ENCODE data around the gene JPH3.
A peak's percentile ranks its signal among the peaks of the same experiment; 100 is the strongest.

Gene JPH3

DNA sequence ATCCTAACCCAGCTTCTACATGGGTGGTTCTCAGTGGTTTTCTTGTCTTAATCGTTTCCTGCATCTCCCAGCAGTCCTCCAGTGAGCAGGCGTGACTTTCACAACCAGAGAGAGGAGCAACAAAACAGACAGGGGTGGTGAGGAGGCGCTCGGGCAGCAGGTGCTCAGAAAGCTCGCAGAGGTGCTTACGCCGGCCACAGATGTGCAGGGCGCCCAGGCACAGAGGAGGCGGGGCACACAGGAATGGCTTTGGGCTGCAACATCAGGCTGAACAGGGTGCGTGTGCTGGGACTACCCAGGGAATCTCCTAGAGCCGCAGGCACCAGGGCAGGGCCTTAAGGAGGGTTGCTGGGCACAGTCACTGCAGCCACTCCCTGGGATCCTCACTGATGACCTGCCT, 130.9 kb downstream of the JPH3 start:
- no peak for DNase-seq

DNA sequence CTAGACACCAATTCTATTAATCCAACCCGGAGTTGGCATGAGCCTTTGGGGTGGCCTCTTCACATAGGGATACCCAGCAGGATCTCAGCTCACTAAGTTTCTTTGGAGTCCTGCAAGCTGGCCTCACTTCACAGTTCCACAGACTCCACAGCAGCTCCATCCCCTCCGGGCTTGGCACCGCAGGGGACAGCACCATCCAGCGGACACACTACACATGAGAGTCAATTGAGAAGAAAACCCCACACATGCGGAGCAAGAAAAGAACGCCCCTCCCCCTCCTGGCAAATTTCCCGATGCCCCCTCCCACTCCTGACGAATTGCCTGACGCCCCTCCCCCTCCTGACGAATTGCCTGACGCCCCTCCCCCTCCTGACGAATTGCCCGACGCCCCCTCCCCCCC, 132.3 kb downstream of the JPH3 start:
- DNase-seq = no peak

DNA sequence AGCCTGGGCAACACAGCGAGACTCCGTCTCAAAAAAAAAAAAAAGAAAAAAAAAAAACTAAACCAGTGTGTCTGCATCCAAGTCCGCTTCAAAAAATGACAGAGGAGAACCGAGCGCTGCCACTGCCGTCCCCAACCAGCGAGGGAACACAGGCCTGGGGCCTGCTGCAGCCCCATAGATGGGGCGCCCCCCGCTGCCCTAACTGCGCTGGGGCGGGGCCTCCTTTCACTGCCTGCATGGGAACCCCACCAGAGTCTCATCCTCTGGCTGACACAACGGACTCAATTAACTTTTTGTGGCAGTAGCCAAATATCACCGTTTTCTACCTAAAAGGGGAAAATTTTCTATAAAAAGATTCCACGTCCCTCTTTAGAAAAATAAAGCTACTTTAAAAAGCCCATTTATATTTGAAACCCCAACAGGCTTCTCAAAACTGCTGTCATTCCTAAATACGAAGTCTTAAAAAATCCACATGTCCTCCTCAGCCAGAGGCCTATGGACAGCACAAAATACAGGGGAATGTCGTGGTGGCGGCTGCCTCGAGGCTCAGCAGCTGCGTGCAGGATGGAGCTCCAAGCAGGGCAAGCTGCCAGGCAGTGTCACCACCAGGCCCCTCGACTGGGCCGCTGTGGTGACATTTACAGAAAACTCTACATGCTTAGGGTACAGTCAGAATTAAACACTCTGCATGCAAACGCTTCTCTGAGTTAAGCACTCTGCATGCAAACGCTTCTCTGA, 133.1 kb downstream of the JPH3 start:
- DNase-seq = no peak

DNA sequence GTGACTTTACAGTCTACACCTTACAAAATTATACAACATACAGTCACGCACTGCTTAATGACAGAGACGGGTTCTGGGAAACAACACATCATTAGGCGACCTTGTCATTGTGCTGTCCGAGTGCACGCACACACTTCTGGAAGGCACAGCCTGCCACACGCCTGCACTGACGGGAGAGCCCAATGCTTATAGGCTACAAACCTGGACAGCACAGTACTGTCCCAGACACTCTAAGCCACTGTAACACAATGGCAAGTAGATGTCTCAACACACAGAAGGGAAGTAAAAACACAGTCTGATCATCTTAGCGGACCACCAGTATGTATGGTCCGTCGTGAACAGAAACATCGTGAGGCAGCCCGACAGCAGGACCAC, 133.7 kb downstream of the JPH3 start:
- DNase-seq = no peak

DNA sequence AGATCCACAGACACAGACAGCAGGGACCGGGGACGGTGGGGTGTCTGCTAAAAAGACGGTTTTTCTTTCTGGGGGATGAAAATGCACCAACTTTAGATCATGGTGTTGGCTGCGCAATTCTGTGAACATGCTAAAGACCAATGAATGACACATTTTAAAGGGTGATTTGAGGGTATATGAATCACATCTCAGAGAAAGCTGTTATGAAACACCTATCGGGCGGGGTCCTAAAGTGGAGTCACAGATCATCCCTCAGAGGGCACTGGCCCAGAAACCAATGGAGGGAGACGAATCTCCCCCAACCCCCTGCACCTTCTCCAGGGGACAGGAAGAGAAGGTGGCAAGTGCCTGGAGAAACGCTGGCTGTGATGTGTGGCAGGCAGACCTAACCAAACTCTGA, 137.5 kb downstream of the JPH3 start:
- no peak for DNase-seq

DNA sequence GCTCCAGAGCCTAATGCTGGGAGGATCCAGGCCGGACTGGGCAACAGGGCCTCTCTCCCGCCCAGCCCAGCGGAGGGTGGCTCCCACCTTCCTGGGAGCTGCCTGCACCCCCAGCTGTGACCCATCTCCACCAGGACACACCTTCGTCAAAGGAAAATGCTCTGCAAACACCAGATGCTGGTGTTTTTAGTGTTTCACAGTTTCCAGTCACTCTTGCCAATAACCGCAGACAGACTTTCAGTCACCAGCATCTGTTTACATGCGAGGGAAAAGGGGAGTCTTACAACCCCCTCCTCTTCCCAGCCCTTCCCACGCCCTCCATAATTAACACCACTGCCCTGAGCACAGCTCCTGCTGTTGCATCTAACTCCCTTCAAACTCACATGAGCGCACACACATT, 138.1 kb downstream of the JPH3 start:
- peak in 3 of 56 donors; percentile 37 to 59 (median 44) for DNase-seq

DNA sequence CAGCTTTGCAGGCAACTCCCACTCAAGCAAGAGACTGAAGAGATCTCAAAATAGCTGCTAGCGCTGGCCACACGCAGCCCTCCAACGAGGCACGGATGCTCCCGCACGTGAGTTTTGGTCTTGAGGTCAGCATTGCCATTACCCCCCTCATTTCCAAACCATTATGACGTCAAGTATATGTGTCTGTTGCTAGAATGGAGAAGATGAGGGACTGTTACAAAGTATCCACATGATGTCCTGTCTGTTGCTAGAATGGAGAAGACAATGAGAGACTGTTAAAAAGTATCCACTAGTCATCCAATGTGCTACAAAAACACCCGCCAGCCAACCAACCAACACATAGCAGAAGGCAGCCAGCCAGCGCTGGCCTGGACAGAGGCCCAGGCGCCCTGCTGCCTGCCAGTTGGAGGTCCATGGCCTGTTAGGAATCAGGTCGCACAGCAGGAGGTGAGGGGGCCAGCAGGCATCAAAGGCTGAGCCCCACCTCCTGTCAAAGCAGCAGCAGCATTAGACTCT, 138.7 kb downstream of the JPH3 start:
- DNase-seq = peak in 53 of 56 donors; percentile 14 to 89 (median 69)

DNA sequence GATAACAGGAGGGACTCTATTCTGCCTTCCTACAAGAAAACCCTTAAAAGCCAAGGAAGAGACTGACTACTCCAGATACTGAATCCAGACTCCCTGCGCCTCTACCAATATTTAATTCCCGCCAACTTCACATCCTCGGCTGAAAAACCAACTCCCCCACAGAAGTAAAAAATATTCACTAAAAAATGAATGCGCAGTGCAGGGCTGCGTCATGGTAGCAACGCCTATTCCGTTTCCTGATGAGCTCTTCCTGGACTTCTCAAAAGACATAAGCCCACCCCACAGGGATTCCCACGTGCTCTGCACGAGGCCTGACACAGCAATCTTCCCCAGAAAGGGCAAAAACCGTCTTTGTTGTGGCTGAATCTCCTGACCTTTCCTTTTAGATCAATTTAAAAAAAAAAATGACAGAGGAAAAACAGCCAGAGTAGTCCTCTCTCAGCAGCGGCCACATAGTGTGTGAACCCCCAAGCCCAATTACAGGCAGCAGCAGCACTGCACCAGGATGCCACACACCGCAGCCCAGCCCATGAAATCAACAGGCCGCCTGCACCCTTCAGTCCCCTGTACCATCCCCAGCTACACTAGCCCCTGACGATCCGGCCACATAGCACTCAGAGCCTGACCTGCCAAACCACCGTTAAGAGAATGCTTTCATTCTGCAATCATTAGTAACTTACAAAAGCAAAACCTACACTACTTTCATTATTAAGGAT, 139.6 kb downstream of the JPH3 start:
- no peak for DNase-seq

DNA sequence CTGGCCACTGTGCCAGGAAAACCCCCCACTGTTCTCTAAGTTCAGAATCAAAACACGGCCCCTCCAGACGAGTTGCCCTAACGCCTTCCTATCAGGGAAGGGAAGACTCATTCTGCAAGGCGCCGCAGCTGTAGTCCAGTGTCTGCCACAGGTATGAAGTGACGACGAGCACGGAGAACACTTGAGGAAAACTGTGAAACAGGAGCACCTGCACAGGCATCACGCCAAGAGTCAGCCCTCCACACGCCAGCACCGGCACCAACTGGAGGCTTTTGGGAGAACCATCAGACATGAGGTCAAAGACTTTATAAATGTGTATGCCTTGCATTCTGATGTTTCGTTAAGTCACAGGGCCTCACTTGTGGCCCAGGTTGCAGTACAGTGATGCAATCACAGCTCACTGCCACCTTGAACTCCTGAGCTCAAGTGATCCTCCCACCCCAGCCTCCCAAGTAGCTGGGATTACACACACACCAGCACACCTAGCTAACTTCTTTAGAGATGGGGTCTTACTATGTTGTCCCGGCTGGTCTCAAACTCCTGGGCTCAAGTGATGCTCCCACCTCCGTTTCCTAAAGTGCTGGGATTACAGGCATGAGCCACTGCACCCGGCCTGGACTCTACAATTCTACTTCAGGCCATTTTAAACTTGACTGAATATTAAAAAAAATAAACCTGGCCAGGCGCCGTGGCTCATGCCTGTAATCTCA, 140.6 kb downstream of the JPH3 start:
- no peak for DNase-seq

DNA sequence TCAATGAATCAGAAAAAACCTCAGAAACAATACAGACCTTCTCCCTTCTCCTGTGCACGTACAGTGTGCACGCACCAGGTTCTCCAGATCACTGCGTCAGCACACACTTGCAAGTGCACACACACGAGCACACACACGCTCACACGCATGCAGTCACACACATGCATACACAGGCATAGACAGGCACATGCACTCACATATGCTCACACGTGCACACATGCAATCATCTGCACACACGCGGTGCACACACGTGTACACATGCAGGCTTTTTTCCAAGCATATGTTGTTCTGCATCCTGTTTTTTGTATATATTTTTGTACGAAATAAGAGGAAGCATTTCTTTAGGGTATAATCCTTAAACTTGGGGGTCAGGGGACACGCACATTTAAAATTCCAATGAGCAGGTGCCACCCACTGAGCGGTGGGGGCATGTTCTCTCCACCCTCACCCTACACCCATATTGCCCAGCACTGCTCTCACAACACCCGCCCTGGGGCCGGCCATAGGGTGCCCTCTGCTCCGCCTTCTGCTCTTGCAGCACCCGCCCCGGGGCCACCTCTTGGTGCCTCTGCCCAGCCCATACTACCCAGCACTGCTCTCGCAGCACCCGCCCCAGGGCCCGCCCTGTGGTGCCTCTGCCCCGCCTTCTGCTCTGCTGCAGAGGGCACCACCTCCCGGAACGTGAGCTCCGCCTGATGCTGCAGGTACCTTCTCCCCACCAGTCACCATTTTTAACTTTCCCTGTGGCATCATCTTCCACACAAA, 142.6 kb downstream of the JPH3 start:
- DNase-seq = no peak

DNA sequence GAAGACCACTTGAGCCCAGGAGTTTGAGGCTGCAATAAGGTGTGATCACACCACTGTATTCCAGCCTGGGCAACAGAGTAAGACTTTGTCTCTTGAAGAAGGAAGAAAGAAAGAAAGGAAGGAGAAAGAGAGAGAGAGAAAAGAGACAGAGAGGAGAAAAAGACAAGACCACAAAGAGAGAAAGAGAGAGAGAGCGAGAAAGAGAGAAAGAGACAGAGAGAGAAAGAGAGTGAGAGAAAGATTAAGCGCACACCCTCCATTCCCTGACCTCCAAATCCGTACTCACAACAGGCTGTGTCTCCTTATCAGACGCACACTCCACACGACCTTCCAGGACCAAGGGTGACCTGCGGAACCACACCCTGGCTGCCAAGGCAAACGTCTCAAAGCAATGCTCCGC, 143.9 kb downstream of the JPH3 start:
- no peak for DNase-seq

All from amygdala (tissue), 56 donors.